DND-41 (cell line): ENCODE results near the gene TRIM33.
"Not testable (repeated sequence)": the region's sequence is repeated elsewhere in the genome, so short reads cannot be mapped to it uniquely, and the experiment has no call there.

Experiments used
- EZH2 ChIP-seq: IDR thresholded peaks from 3 replicates; pipeline ENCODE4 v1.6.1; 2012; ENCODE audit warnings: borderline replicate concordance, low read depth, mild to moderate bottlenecking, moderate library complexity, low read length, inconsistent platforms; ENCODE audit not compliant: severe bottlenecking
- TF ChIP-seq, protein P1 (sequence below): IDR thresholded peaks from 2 replicates; pipeline ENCODE4 v1.5.1; 2012; ENCODE audit warnings: borderline replicate concordance, low read length, moderate library complexity, mild to moderate bottlenecking; ENCODE audit not compliant: poor library complexity, severe bottlenecking; ENCODE audit errors: extremely low read depth

DNA sequence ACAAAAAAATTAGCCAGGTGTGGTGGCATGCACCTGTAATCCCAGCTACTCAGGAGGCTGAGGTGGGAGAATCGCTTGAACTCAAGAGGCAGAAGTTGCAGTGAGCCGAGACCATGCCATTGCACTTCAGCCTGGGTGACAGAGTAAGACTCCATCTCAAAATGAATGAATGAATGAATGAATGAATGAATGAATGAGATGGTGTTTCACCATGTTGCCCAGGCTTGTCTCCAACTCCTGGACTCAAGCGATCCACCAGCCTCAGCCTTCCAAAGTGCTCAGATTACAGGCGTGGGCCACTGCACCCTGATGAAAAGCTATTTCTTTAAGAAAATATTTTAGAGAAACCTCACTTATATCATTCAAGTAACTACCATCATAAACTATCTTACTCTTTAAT is 67.8 kb downstream of the TRIM33 start:
- TF ChIP-seq, protein P1, sequence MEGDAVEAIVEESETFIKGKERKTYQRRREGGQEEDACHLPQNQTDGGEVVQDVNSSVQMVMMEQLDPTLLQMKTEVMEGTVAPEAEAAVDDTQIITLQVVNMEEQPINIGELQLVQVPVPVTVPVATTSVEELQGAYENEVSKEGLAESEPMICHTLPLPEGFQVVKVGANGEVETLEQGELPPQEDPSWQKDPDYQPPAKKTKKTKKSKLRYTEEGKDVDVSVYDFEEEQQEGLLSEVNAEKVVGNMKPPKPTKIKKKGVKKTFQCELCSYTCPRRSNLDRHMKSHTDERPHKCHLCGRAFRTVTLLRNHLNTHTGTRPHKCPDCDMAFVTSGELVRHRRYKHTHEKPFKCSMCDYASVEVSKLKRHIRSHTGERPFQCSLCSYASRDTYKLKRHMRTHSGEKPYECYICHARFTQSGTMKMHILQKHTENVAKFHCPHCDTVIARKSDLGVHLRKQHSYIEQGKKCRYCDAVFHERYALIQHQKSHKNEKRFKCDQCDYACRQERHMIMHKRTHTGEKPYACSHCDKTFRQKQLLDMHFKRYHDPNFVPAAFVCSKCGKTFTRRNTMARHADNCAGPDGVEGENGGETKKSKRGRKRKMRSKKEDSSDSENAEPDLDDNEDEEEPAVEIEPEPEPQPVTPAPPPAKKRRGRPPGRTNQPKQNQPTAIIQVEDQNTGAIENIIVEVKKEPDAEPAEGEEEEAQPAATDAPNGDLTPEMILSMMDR = not testable (repeated sequence)
- not testable (repeated sequence) for TF ChIP-seq EZH2
